Astrocyte of the spinal cord (primary cell): ENCODE results near the gene PSORS1C1.
"Not testable (repeated sequence)": the region's sequence is repeated elsewhere in the genome, so short reads cannot be mapped to it uniquely, and the experiment has no call there.

Source experiments
- DNase-seq: peaks from one replicate; pipeline ENCODE4 v3.0.0; 2011; ENCODE audit warnings: low read depth, low spot score
- H3K4me3 ChIP-seq: 2 replicates; pipeline ENCODE4 v1.5.1; 2011; ENCODE audit warnings: low read depth, mild to moderate bottlenecking, low read length, moderate library complexity
- in situ Hi-C: cut with HindIII; loops from 2 replicates; pipeline ENCODE4 v1.10.0; 2017; ENCODE audit warnings: low sequenced_read_pairs
- TF ChIP-seq, protein P1 (sequence below): IDR thresholded peaks from 2 replicates; pipeline ENCODE4 v1.5.1; 2012; ENCODE audit warnings: low read depth, mild to moderate bottlenecking, low read length, inconsistent platforms

The PSORS1C1 gene

DNA sequence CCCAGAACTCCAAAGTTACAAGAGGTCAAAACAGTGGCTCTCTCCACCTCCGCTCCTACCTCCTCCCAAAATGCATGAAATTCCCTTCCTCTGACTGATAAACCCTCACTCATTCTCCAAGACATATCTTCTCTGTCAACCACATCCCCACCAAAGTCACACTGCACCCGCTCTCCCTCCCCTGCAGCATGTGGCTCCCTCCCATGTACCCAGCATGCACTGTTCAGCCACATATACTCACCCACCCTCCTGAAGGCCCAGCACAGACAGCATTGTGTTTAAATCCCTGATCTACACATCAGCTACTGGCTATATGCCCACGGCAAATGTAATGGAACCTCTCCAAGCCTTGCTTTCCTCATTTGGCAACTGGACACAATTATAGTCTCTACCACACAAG lies 61.4 kb downstream of the PSORS1C1 start:
- in situ Hi-C loops: no loop called here
- DNase-seq: peak; percentile 30
- no peak overlapping the region for H3K4me3 ChIP-seq
- TF ChIP-seq, protein P1, sequence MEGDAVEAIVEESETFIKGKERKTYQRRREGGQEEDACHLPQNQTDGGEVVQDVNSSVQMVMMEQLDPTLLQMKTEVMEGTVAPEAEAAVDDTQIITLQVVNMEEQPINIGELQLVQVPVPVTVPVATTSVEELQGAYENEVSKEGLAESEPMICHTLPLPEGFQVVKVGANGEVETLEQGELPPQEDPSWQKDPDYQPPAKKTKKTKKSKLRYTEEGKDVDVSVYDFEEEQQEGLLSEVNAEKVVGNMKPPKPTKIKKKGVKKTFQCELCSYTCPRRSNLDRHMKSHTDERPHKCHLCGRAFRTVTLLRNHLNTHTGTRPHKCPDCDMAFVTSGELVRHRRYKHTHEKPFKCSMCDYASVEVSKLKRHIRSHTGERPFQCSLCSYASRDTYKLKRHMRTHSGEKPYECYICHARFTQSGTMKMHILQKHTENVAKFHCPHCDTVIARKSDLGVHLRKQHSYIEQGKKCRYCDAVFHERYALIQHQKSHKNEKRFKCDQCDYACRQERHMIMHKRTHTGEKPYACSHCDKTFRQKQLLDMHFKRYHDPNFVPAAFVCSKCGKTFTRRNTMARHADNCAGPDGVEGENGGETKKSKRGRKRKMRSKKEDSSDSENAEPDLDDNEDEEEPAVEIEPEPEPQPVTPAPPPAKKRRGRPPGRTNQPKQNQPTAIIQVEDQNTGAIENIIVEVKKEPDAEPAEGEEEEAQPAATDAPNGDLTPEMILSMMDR: no peak

DNA sequence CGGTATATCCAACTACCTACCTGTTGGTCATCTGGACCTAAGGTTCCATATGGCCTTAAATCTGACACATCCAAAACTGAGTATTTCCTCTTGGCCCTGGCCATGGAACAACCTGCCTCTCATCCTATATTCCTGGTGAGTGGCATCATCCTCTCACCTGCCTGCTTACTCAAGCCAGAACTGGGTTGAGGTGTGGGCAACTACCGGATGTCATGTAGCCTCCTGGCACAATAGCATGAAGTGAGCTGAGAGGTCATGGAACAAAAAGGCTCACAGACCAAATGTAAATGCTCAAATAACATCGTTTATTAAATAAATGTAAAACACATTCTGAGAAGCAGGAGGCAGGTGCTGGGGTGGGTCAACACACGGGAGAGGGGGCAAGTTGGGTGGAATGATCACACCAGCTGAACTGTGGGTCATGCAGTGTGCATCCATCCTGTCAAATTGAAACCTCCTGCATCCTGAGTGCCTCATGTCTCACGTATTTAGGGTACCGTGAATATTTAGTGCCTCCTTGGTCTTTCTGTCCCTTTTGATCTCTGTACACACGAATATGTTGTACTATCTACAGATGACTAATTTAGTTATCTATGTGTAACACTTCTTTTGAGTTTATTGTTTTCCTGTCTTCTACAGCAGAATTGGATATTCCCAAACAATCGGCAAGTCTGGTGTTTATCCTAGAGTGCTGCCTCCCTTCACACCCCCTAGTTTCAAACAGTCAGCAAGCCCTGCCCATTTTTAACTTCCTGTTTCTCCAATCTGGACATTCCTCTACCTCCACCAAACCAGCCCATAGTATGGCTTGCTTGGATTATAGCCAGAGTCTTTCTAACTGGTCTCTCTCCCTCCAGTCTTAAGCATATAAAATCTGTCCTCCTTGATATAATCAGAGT lies 63.8 kb downstream of the PSORS1C1 start:
- no peak overlapping the region for H3K4me3 ChIP-seq
- no peak for DNase-seq
- TF ChIP-seq, protein P1: no peak
- in situ Hi-C loops: no loop called here

DNA sequence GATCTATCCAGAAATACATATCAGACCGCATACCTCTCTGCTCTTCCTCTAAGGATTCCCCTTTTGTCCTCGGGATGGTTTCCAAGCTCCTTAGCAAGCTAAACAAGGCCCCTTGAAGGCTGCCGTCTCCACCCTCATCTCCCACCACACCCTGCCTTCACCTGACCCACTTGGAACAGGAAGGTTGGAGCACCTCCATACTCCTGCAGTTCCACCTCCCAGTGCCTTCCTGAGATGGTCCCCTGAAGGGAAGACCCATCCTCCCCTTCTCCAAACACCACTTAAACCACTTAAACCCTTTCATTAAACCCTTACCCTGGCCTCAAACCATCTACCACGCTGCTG lies 64.4 kb downstream of the PSORS1C1 start:
- in situ Hi-C loops: no loop called here
- TF ChIP-seq, protein P1: no peak
- DNase-seq: no peak
- no peak overlapping the region for H3K4me3 ChIP-seq

DNA sequence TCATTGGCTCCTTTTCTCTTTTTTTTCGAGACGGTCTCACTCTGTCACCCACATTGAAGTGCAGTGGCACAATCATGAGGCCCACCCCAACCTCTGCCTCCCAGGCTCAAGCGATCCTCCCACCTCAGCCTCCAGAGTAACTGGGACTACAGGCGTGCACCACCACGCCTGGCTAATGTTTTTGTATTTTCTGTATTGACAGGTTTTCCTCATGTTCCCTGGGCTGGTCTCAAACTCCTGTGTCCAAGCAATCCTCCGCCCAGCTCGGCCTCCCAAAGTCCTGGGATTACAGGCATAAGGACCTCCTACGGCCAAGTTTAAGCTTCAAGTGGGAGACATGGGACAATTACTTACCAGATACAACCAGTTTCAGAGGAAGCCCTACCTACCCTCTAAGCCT lies 65.3 kb downstream of the PSORS1C1 start:
- DNase-seq: no peak
- TF ChIP-seq, protein P1: no peak
- H3K4me3 ChIP-seq: peak overlapping the region; percentile 36
- in situ Hi-C loops: no loop called here

DNA sequence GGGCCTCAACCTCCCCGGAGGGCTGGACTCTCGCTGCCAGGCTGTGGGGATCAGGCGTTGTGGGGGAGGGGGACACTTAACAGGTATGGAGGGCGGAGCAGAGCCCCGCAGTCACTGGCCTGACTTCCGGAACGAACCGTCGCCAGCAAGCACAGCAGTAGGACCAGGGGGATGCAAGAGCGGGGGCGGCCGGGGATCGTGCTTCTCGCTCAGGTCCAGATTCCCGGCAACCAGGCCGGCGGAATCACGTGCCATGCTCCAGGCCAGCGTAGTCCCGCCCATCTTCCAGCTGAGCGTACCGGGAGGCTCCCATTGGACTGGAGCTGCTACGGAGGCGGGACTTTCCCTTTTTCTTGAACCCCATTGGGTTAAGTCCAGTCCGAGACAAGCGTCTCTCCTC lies 65.9 kb downstream of the PSORS1C1 start:
- peak; percentile 71 for DNase-seq
- TF ChIP-seq, protein P1: no peak
- peak overlapping the region; percentile 36 for H3K4me3 ChIP-seq
- in situ Hi-C loops: no loop called here

DNA sequence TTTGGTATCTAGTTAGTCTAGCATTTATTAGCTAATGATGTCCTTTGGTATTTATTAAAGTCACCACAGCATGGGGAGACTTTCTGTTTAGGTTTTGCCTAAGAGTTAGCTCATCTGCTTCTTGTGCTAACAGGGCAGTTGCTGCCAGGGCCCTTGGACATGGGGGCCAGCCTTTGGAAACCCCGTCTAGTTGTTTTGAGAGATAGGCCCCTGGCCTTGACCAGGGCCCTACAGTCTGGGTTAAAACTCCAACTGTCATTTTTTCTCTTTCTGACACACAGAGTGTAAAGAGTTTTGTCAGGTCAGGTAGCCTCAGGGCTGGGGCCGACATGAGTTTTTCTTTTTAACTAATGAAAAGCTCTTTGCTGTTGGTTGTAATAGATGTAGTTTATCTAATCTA lies 68.7 kb downstream of the PSORS1C1 start:
- H3K4me3 ChIP-seq, DNase-seq, in situ Hi-C loops: not testable (repeated sequence)

DNA sequence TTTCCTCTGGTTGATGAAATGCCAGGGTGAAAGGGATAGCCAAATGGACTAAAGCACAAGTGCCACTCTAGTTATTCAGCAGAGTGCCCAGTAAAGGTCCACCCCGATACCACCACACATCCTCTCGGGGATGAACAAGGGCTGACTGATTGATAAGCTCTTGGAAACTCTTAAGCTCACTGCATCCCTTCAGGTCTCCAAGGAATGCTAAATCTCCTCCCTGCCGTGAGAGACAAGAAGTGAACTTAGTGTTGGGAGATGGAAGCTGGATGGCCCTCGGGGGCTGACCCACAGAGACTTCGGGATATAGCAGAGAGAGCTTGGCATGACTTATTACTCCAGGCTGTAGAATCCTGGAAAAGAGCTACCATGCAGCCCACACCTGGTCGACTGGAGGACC lies 69.3 kb downstream of the PSORS1C1 start:
- DNase-seq, in situ Hi-C loops: not testable (repeated sequence)

DNA sequence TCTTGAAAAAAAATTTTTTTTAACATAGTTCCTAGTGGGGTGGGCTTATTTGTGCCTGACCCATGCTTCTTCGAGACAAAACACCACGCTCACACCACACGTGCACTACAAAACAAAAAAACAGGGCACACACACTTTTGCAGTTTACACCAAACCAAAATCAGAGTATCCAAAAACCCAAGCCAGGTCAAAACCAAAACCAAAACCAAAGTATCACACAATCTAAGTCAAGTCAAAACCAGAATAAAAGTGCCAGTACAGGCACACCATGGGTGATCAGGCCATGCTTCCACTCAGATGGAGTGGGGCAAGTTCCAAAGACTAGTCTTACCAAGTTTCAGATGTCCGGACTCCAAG lies 71.1 kb downstream of the PSORS1C1 start:
- in situ Hi-C loops, H3K4me3 ChIP-seq, DNase-seq: not testable (repeated sequence)

More for the DNA sequence above, 69.3 kb downstream of the PSORS1C1 start:
- not testable (repeated sequence) for H3K4me3 ChIP-seq
